OCI-LY7 (cell line): Measurements from ENCODE around the gene WDFY2. TPM values are rescaled to one million over a fixed set of nuclear protein-coding genes. Genes with fewer than 3 reads are reported as not detected.

ENCODE experiments used
- BruUV-seq: library from RNA; stranded (reverse); fragments of 400-500 nt; replicated peaks from 2 replicates; lab custom pipeline; 2021; lab: Mats Ljungman, UMichigan
- CTCF ChIA-PET: fragments of 300-600 bp; sonication (Branson Sonifier 250); formaldehyde crosslinking; loops from one replicate; lab custom pipeline; 2022; ENCODE audit warnings: antibody characterized with exemption; ENCODE audit not compliant: unreplicated experiment; lab: Charles Lee
- POLR2A ChIA-PET: fragments of 300-600 bp; sonication (Branson Sonifier 250); formaldehyde crosslinking; loops from one replicate; lab custom pipeline; 2022; ENCODE audit warnings: antibody characterized with exemption; lab: Charles Lee
- DNase-seq: peaks from one replicate; pipeline ENCODE4 v3.0.0-alpha.2; 2015; ENCODE audit warnings: low spot score
- H2AFZ ChIP-seq: fragments of 200-600 bp; sonication (generic), shearing (Covaris generic); 2 replicates; pipeline ENCODE4 v1.6.1; 2014; ENCODE audit warnings: mild to moderate bottlenecking, antibody characterized with exemption, low read length, moderate library complexity
- H3K27ac ChIP-seq: fragments of 200-600 bp; sonication (generic); 2 replicates; pipeline ENCODE4 v1.5.1; 2014; ENCODE audit warnings: mixed run types, low read depth, mild to moderate bottlenecking, moderate library complexity, low read length, inconsistent platforms; ENCODE audit not compliant: poor library complexity, severe bottlenecking
- H3K36me3 ChIP-seq: fragments of 200-600 bp; sonication (generic); 2 replicates; pipeline ENCODE4 v1.6.1; 2014; ENCODE audit warnings: mild to moderate bottlenecking, antibody characterized with exemption, low read length, moderate library complexity, mixed read lengths; ENCODE audit not compliant: insufficient read depth
- H3K4me1 ChIP-seq: fragments of 200-600 bp; sonication (generic); 2 replicates; pipeline ENCODE4 v1.5.1; 2014; ENCODE audit warnings: mild to moderate bottlenecking, low read length; ENCODE audit not compliant: insufficient read depth, poor library complexity, severe bottlenecking
- H3K4me2 ChIP-seq: fragments of 200-600 bp; sonication (generic); 2 replicates; pipeline ENCODE4 v1.6.1; 2014; ENCODE audit warnings: mild to moderate bottlenecking, low read length
- H3K4me3 ChIP-seq: fragments of 200-600 bp; sonication (generic); 2 replicates; pipeline ENCODE4 v1.5.1; 2014; ENCODE audit warnings: mild to moderate bottlenecking, low read depth, low read length; ENCODE audit not compliant: poor library complexity, severe bottlenecking
- H3K79me2 ChIP-seq: fragments of 200-600 bp; sonication (generic); 2 replicates; pipeline ENCODE4 v1.6.1; 2016; ENCODE audit warnings: low read depth, mild to moderate bottlenecking, low read length, moderate library complexity, mixed read lengths; ENCODE audit not compliant: insufficient read depth
- H3K9me2 ChIP-seq: fragments of 200-600 bp; sonication (generic); 2 replicates; pipeline ENCODE4 v1.6.1; 2016; ENCODE audit warnings: mild to moderate bottlenecking, low read length, mixed read lengths; ENCODE audit not compliant: insufficient read depth
- H3K9me3 ChIP-seq: fragments of 200-600 bp; sonication (generic); 2 replicates; pipeline ENCODE4 v1.6.1; 2014; ENCODE audit warnings: mild to moderate bottlenecking, mixed run types, low read length, mixed read lengths
- H4K20me1 ChIP-seq: fragments of 200-600 bp; sonication (generic); 2 replicates; pipeline ENCODE4 v1.6.1; 2014; ENCODE audit warnings: mild to moderate bottlenecking, antibody characterized with exemption, low read length, moderate library complexity, mixed read lengths; ENCODE audit not compliant: insufficient read depth
- CTCF ChIP-seq: fragments of 200-600 bp; sonication (generic); conservative IDR thresholded peaks from 2 replicates; pipeline ENCODE4 v1.5.1; 2014; ENCODE audit warnings: mild to moderate bottlenecking, antibody characterized with exemption, low read length, moderate library complexity, mixed read lengths
- EZH2phosphoT487 ChIP-seq: fragments of 200-600 bp; sonication (generic); IDR thresholded peaks from 2 replicates; pipeline ENCODE4 v1.6.1; 2018; ENCODE audit warnings: low read depth, borderline replicate concordance, mild to moderate bottlenecking, mixed run types, antibody characterized with exemption, low read length, moderate library complexity, mixed read lengths
- intact Hi-C: fragments of 100-400 bp; cut with micrococcal nuclease; formaldehyde crosslinking; loops from one replicate; pipeline ENCODE4 v1.10.0; 2022; ENCODE audit not compliant: unreplicated experiment
- total RNA-seq, 2 experiments: library from RNA; depleted of rRNA in 1 of 2; stranded (reverse); fragments of >200 nt in 1 of 2; shearing (Covaris generic) in 1 of 2; gene quantifications; 2 replicates each; pipeline ENCODE4 v1.2.3, GENCODE V29; 2014 to 2022

Gene WDFY2
- total RNA-seq, 2 experiments from 2014 or later, result 6.4 to 18.1 TPM

GRCh38 chr13:51783428-51784094 lies 199.3 kb downstream of the WDFY2 start:
- ChIA-PET POLR2A (interaction anchor here (1.5 kb wide), 1 partner anchor 12 kb away, joined by 5 read pairs; no protein-coding TSS in a partner anchor), CTCF (interaction anchor here (0.9 kb wide), 1 partner anchor 10 kb away, joined by 3 read pairs; no protein-coding TSS in a partner anchor)

GRCh38 chr13:51784097-51784496 lies 199.8 kb downstream of the WDFY2 start:
- ChIA-PET POLR2A (interaction anchor here (1.5 kb wide), 1 partner anchor 11 kb away, joined by 5 read pairs; no protein-coding TSS in a partner anchor), CTCF (no interaction called here)
- intact Hi-C loops, result no loop called here
- Histone ChIP-seq H3K79me2 (no peaks in the 10 kb centered on the region), H3K9me3 (no peaks in the 10 kb centered on the region), H3K4me2 (no peak overlapping the region), H3K4me1 (peaks cover 11% of the 10 kb centered on the region), H4K20me1 (no peaks in the 10 kb centered on the region), H3K4me3 (no peak overlapping the region), H3K36me3 (no peaks in the 10 kb centered on the region), H2AFZ (no peak overlapping the region), H3K27ac (no peak overlapping the region), H3K9me2 (no peaks in the 10 kb centered on the region)
- no TSS peak for BruUV-seq
- DNase-seq, result no peak
- TF ChIP-seq EZH2phosphoT487 (no peak), CTCF (no peak)

More at GRCh38 chr13:51783428-51784094, 199.3 kb downstream of the WDFY2 start:
- intact Hi-C loops, result no loop called here
- Histone ChIP-seq H3K27ac (no peak overlapping the region), H3K79me2 (no peaks in the 10 kb centered on the region), H3K4me2 (no peak overlapping the region), H2AFZ (no peak overlapping the region), H3K9me3 (no peaks in the 10 kb centered on the region), H3K4me1 (peaks cover 11% of the 10 kb centered on the region), H3K4me3 (no peak overlapping the region), H3K9me2 (no peaks in the 10 kb centered on the region), H4K20me1 (no peaks in the 10 kb centered on the region), H3K36me3 (no peaks in the 10 kb centered on the region)
- no peak for TF ChIP-seq CTCF
- TF ChIP-seq EZH2phosphoT487, result no peak
- no peak for DNase-seq
- no TSS peak for BruUV-seq
